ENCODE data around the gene GPR39.

GPR39 gene

GRCh38 chr2:132415256-132415914 is 1.2 kb upstream of the GPR39 start:
- Histone ChIP-seq H3K4me1 (ENCODE audit: control insufficient read depth, insufficient read depth, low read length) (peaks cover 4% of the 10 kb centered on the region), H3K27me3 (ENCODE audit: control insufficient read depth, insufficient read depth, low read length) (peaks cover 22% of the 10 kb centered on the region), H3K9ac (ENCODE audit: low read depth, low read length) (no peak overlapping the region), H3K4me3 (ENCODE audit: low read depth, low read length) (peak overlapping the region; percentile 58), H3K9me3 (ENCODE audit: control insufficient read depth, insufficient read depth, low read length) (no peaks in the 10 kb centered on the region), H3K36me3 (ENCODE audit: control insufficient read depth, insufficient read depth, low read length) (no peaks in the 10 kb centered on the region)

GRCh38 chr2:132415915-132416722 is 486 bp upstream of the GPR39 start:
- H3K36me3 ChIP-seq (ENCODE audit: control insufficient read depth, insufficient read depth, low read length): no peaks in the 10 kb centered on the region
- peak overlapping the region; percentile 58 for H3K4me3 ChIP-seq (ENCODE audit: low read depth, low read length)
- H3K9me3 ChIP-seq (ENCODE audit: control insufficient read depth, insufficient read depth, low read length): no peaks in the 10 kb centered on the region
- H3K4me1 ChIP-seq (ENCODE audit: control insufficient read depth, insufficient read depth, low read length): peaks cover 4% of the 10 kb centered on the region
- peaks cover 22% of the 10 kb centered on the region for H3K27me3 ChIP-seq (ENCODE audit: control insufficient read depth, insufficient read depth, low read length)
- H3K9ac ChIP-seq (ENCODE audit: low read depth, low read length): peak overlapping the region; percentile 8

- H3K36me3 ChIP-seq (ENCODE audit: control insufficient read depth, insufficient read depth, low read length): no peaks in the 10 kb centered on the region
- H3K9me3 ChIP-seq (ENCODE audit: control insufficient read depth, insufficient read depth, low read length): no peaks in the 10 kb centered on the region
- H3K27me3 ChIP-seq (ENCODE audit: control insufficient read depth, insufficient read depth, low read length): peaks cover 22% of the 10 kb centered on the region
- peaks cover 4% of the 10 kb centered on the region for H3K4me1 ChIP-seq (ENCODE audit: control insufficient read depth, insufficient read depth, low read length)
- H3K9ac ChIP-seq (ENCODE audit: low read depth, low read length): no peak overlapping the region
- no peak overlapping the region for H3K4me3 ChIP-seq (ENCODE audit: low read depth, low read length)
Observed at GRCh38 chr2:132417430-132418035, 928 bp downstream of the GPR39 start.

- no peak overlapping the region for H3K9ac ChIP-seq (ENCODE audit: low read depth, low read length)
- H3K9me3 ChIP-seq (ENCODE audit: control insufficient read depth, insufficient read depth, low read length): no peaks in the 10 kb centered on the region
- peaks cover 4% of the 10 kb centered on the region for H3K4me1 ChIP-seq (ENCODE audit: control insufficient read depth, insufficient read depth, low read length)
- peaks cover 22% of the 10 kb centered on the region for H3K27me3 ChIP-seq (ENCODE audit: control insufficient read depth, insufficient read depth, low read length)
- no peaks in the 10 kb centered on the region for H3K36me3 ChIP-seq (ENCODE audit: control insufficient read depth, insufficient read depth, low read length)
- H3K4me3 ChIP-seq (ENCODE audit: low read depth, low read length): no peak overlapping the region
Observed at GRCh38 chr2:132419235-132419634, 2.6 kb downstream of the GPR39 start.

- Histone ChIP-seq H3K9me3 (ENCODE audit: control insufficient read depth, insufficient read depth, low read length) (no peaks in the 10 kb centered on the region), H3K27me3 (ENCODE audit: control insufficient read depth, insufficient read depth, low read length) (peaks cover 19% of the 10 kb centered on the region), H3K4me3 (ENCODE audit: low read depth, low read length) (no peak overlapping the region), H3K9ac (ENCODE audit: low read depth, low read length) (no peak overlapping the region), H3K4me1 (ENCODE audit: control insufficient read depth, insufficient read depth, low read length) (peaks cover 4% of the 10 kb centered on the region), H3K36me3 (ENCODE audit: control insufficient read depth, insufficient read depth, low read length) (no peaks in the 10 kb centered on the region)
Observed at GRCh38 chr2:132419941-132420340, 3.3 kb downstream of the GPR39 start.

- Histone ChIP-seq H3K27me3 (ENCODE audit: control insufficient read depth, insufficient read depth, low read length) (peaks cover 11% of the 10 kb centered on the region), H3K9ac (ENCODE audit: low read depth, low read length) (no peak overlapping the region), H3K4me3 (ENCODE audit: low read depth, low read length) (no peak overlapping the region), H3K36me3 (ENCODE audit: control insufficient read depth, insufficient read depth, low read length) (no peaks in the 10 kb centered on the region), H3K4me1 (ENCODE audit: control insufficient read depth, insufficient read depth, low read length) (no peaks in the 10 kb centered on the region), H3K9me3 (ENCODE audit: control insufficient read depth, insufficient read depth, low read length) (no peaks in the 10 kb centered on the region)
Observed at GRCh38 chr2:132420816-132421805, 4.5 kb downstream of the GPR39 start.

- Histone ChIP-seq H3K36me3 (ENCODE audit: control insufficient read depth, insufficient read depth, low read length) (no peaks in the 10 kb centered on the region), H3K4me1 (ENCODE audit: control insufficient read depth, insufficient read depth, low read length) (no peaks in the 10 kb centered on the region), H3K9ac (ENCODE audit: low read depth, low read length) (no peak overlapping the region), H3K27me3 (ENCODE audit: control insufficient read depth, insufficient read depth, low read length) (peaks cover 4% of the 10 kb centered on the region), H3K9me3 (ENCODE audit: control insufficient read depth, insufficient read depth, low read length) (no peaks in the 10 kb centered on the region), H3K4me3 (ENCODE audit: low read depth, low read length) (no peak overlapping the region)
Observed at GRCh38 chr2:132422736-132423135, 6.1 kb downstream of the GPR39 start.

GRCh38 chr2:132424526-132425121 is 8.0 kb downstream of the GPR39 start:
- Histone ChIP-seq H3K9ac (ENCODE audit: low read depth, low read length) (no peak overlapping the region), H3K36me3 (ENCODE audit: control insufficient read depth, insufficient read depth, low read length) (no peaks in the 10 kb centered on the region), H3K4me3 (ENCODE audit: low read depth, low read length) (no peak overlapping the region), H3K4me1 (ENCODE audit: control insufficient read depth, insufficient read depth, low read length) (no peaks in the 10 kb centered on the region), H3K27me3 (ENCODE audit: control insufficient read depth, insufficient read depth, low read length) (no peaks in the 10 kb centered on the region), H3K9me3 (ENCODE audit: control insufficient read depth, insufficient read depth, low read length) (no peaks in the 10 kb centered on the region)

- Histone ChIP-seq H3K36me3 (ENCODE audit: control insufficient read depth, insufficient read depth, low read length) (no peaks in the 10 kb centered on the region), H3K9ac (ENCODE audit: low read depth, low read length) (no peak overlapping the region), H3K4me1 (ENCODE audit: control insufficient read depth, insufficient read depth, low read length) (no peaks in the 10 kb centered on the region), H3K27me3 (ENCODE audit: control insufficient read depth, insufficient read depth, low read length) (no peaks in the 10 kb centered on the region), H3K4me3 (ENCODE audit: low read depth, low read length) (no peak overlapping the region), H3K9me3 (ENCODE audit: control insufficient read depth, insufficient read depth, low read length) (no peaks in the 10 kb centered on the region)
Observed at GRCh38 chr2:132426033-132426432, 9.4 kb downstream of the GPR39 start.

- no peaks in the 10 kb centered on the region for H3K9me3 ChIP-seq (ENCODE audit: control insufficient read depth, insufficient read depth, low read length)
- H3K4me3 ChIP-seq (ENCODE audit: low read depth, low read length): no peak overlapping the region
- no peaks in the 10 kb centered on the region for H3K36me3 ChIP-seq (ENCODE audit: control insufficient read depth, insufficient read depth, low read length)
- no peak overlapping the region for H3K9ac ChIP-seq (ENCODE audit: low read depth, low read length)
- no peaks in the 10 kb centered on the region for H3K4me1 ChIP-seq (ENCODE audit: control insufficient read depth, insufficient read depth, low read length)
- no peaks in the 10 kb centered on the region for H3K27me3 ChIP-seq (ENCODE audit: control insufficient read depth, insufficient read depth, low read length)
Observed at GRCh38 chr2:132426656-132427055, 10.1 kb downstream of the GPR39 start.

GRCh38 chr2:132429351-132429750 is 12.7 kb downstream of the GPR39 start:
- Histone ChIP-seq H3K4me1 (ENCODE audit: control insufficient read depth, insufficient read depth, low read length) (no peaks in the 10 kb centered on the region), H3K9ac (ENCODE audit: low read depth, low read length) (no peak overlapping the region)

More at GRCh38 chr2:132429351-132429750, 12.7 kb downstream of the GPR39 start:
- H3K36me3 ChIP-seq (ENCODE audit: control insufficient read depth, insufficient read depth, low read length): no peaks in the 10 kb centered on the region
- H3K9me3 ChIP-seq (ENCODE audit: control insufficient read depth, insufficient read depth, low read length): no peaks in the 10 kb centered on the region
- no peak overlapping the region for H3K4me3 ChIP-seq (ENCODE audit: low read depth, low read length)
- no peaks in the 10 kb centered on the region for H3K27me3 ChIP-seq (ENCODE audit: control insufficient read depth, insufficient read depth, low read length)
